ENCODE results near the gene HYKK. TPM values are rescaled to one million over a fixed set of nuclear protein-coding genes. Genes with fewer than 3 reads are reported as not detected.

Gene HYKK
- 2.6 and 4.2 TPM in 2 replicates for total RNA-seq

GRCh38 chr15:78506971-78507830 is at the start of gene HYKK:
Gene HYKK, plus strand, starts transcription at chr15:78507577. Its CDS starts 5,512 bp downstream, at chr15:78513089.

DNA sequence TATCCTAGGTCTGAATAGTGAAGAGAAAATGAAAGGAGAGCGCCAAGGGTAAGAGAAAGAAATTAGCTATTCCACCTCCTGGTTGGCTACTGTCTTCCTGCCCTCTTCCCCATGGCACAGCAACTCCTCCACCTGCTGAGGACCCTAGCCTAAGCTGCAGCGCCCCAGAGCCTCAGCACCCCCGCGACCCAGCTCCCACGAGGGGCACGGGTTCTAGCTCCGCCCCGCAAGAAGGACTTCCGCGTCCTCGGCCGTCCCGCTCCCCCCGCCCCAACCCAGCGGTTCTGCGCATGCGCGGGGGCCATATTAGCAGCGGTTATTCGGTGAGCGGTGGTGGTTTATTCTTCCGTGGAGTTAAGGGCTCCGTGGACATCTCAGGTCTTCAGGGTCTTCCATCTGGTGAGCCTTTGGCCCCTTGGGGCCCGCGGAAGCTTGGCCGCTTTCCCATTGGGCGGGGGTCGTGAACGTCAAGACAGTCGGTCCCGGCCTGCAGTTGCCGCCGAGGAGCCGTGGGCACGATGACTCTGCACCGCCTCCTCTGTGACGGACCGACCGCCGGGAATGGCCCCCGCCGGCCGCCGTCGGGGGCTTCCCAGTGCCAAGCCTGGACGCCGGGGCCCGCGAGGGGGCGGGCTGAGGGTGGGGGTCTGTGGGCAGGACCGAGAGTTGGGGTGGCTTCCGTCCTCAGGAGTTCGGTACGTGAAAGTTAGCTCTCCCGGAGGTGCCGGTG is 32.9 kb downstream of the HYKK start, which contains the start of gene PSMA4:
TSS of gene PSMA4 (plus strand) at position 304 of the 730 bp plus-strand sequence. CDS start 1,484 bp downstream, outside the sequence.

GRCh38 chr15:78565097-78565950 is 57.9 kb downstream of the HYKK start, which contains the start of gene CHRNA5:
Gene CHRNA5, plus strand, starts transcription at chr15:78565520. Its CDS starts 200 bp downstream, at chr15:78565720.

Other genes starting within 250 kb of the HYKK start
- 2.7 and 3.0 TPM in 2 replicates for gene DNAJA4, start 243.0 kb upstream of the HYKK start, total RNA-seq
- gene SKIC8, start 208.0 kb upstream of the HYKK start, total RNA-seq: 56.1 and 91.8 TPM in 2 replicates
- gene CRABP1, start 167.2 kb upstream of the HYKK start, total RNA-seq: not detected in 2 replicates
- 30.0 and 43.4 TPM in 2 replicates for gene IREB2, start 69.4 kb upstream of the HYKK start, total RNA-seq
- 181 and 241 TPM in 2 replicates for gene PSMA4, start 32.9 kb downstream of the HYKK start, total RNA-seq
- 0.59 and 1.4 TPM in 2 replicates for gene CHRNA5, start 57.9 kb downstream of the HYKK start, total RNA-seq
- gene CHRNA3, start 113.4 kb downstream of the HYKK start, total RNA-seq: under 0.01 TPM in 1 of 2 replicates, not detected in the other
- gene CHRNB4, start 133.6 kb downstream of the HYKK start, total RNA-seq: not detected in 2 replicates